H1 (cell line): ENCODE results near the gene MYH7. TPM values are rescaled to one million over a fixed set of nuclear protein-coding genes. Genes with fewer than 3 reads are reported as not detected.

Experiments used
- CTCF ChIA-PET: fragments of 300-600 bp; sonication (Branson Sonifier 250); formaldehyde crosslinking; loops from one replicate; lab custom pipeline; 2021; ENCODE audit not compliant: partially characterized antibody; lab: Charles Lee
- POLR2A ChIA-PET: fragments of 300-600 bp; sonication (Branson Sonifier 250); formaldehyde crosslinking; loops from one replicate; lab custom pipeline; 2021; ENCODE audit warnings: inconsistent platforms; ENCODE audit not compliant: partially characterized antibody; lab: Charles Lee
- DNase-seq, 2 experiments: peaks; one replicate each; pipeline versions ENCODE4 v3.0.0 to v3.0.0-alpha.2; 2010 to 2022; ENCODE audit warnings: low spot score in 2 of 2, low read depth in 1 of 2, mixed read lengths in 1 of 2
- FAIRE-seq: peaks from 2 replicates; lab custom pipeline; 2011; peaks lifted over from hg19 to GRCh38; lab: Jason Lieb, UNC
- H2AFZ ChIP-seq: 2 replicates; pipeline ENCODE4 v1.8.1; 2012; ENCODE audit warnings: low read length, inconsistent platforms
- H2AK5ac ChIP-seq: 2 replicates; pipeline ENCODE4 v1.6.1; 2013; ENCODE audit warnings: low read depth, low read length
- H2BK120ac ChIP-seq: replicated peaks from 2 replicates; pipeline ENCODE3; 2013; ENCODE audit warnings: low read depth, low read length, inconsistent platforms
- H2BK12ac ChIP-seq: 2 replicates; pipeline ENCODE4 v1.6.1; 2013; ENCODE audit warnings: low read depth, low read length
- H2BK15ac ChIP-seq: 2 replicates; pipeline ENCODE4 v1.6.1; 2013; ENCODE audit warnings: low read length
- H2BK20ac ChIP-seq: 2 replicates; pipeline ENCODE4 v1.6.1; 2013; ENCODE audit warnings: low read length
- H2BK5ac ChIP-seq: 2 replicates; pipeline ENCODE4 v1.6.1; 2013; ENCODE audit warnings: low read depth, low read length
- H3K14ac ChIP-seq: 2 replicates; pipeline ENCODE4 v1.6.1; 2013; ENCODE audit warnings: inconsistent platforms; ENCODE audit not compliant: insufficient read length
- H3K18ac ChIP-seq: 2 replicates; pipeline ENCODE4 v1.6.1; 2013; ENCODE audit warnings: low read length; ENCODE audit errors: extremely low read depth
- H3K23ac ChIP-seq: 2 replicates; pipeline ENCODE4 v1.6.1; 2013; ENCODE audit warnings: inconsistent platforms; ENCODE audit not compliant: insufficient read length
- H3K23me2 ChIP-seq: 2 replicates; pipeline ENCODE4 v1.6.1; 2013; ENCODE audit warnings: low read depth, low read length
- H3K27ac ChIP-seq: 2 replicates; pipeline ENCODE4 v1.6.1; 2011; ENCODE audit warnings: low read depth, low read length, inconsistent platforms
- H3K27me3 ChIP-seq, 4 experiments: replicated peaks in 1 of 4; 1 replicate in 1 of 4; 2 replicates in 3 of 4; pipeline versions ENCODE4 v1.6.1 to v1.8.1; 2011 to 2013; ENCODE audit warnings: low read length in 3 of 4, mild to moderate bottlenecking in 3 of 4, inconsistent platforms in 2 of 4, mixed read lengths in 2 of 4, moderate library complexity in 1 of 4; ENCODE audit not compliant: control insufficient read depth in 3 of 4, insufficient read depth in 3 of 4; ENCODE audit errors: extremely low read depth in 1 of 4
- H3K36me3 ChIP-seq, 4 experiments: 2 replicates each; pipeline versions ENCODE4 v1.6.1 to v1.8.1; 2011 to 2013; ENCODE audit warnings: mild to moderate bottlenecking in 4 of 4, low read length in 3 of 4, moderate library complexity in 2 of 4, control low read depth in 1 of 4, inconsistent platforms in 1 of 4; ENCODE audit not compliant: insufficient read depth in 4 of 4, control insufficient read depth in 2 of 4
- H3K4ac ChIP-seq: replicated peaks from 2 replicates; pipeline ENCODE3; 2013; ENCODE audit warnings: low read length, low read depth, mixed read lengths, inconsistent platforms; ENCODE audit not compliant: insufficient read length
- H3K4me1 ChIP-seq, 4 experiments: replicated peaks in 1 of 4; 1 replicate in 1 of 4; 2 replicates in 3 of 4; pipeline versions ENCODE4 v1.6.1 to v1.8.1; 2011 to 2013; ENCODE audit warnings: low read length in 3 of 4, inconsistent platforms in 2 of 4, mixed read lengths in 1 of 4; ENCODE audit not compliant: insufficient read depth in 4 of 4, control insufficient read depth in 3 of 4
- H3K4me2 ChIP-seq, 2 experiments: 2 replicates each; pipeline versions ENCODE4 v1.6.1 to v1.8.1; 2011 to 2013; ENCODE audit warnings: low read depth in 2 of 2, low read length in 2 of 2, control low read depth in 1 of 2, inconsistent platforms in 1 of 2, mild to moderate bottlenecking in 1 of 2; ENCODE audit not compliant: insufficient read depth in 1 of 2
- H3K4me3 ChIP-seq, 4 experiments: fragments of 200-600, 300-600 bp in 1 of 4; sonication (generic), shearing (Covaris generic), sonication (Bioruptor Twin) in 1 of 4; 2 replicates each; pipeline versions ENCODE4 v1.5.1 to v1.8.1; 2011 to 2016; ENCODE audit warnings: low read length in 4 of 4, low read depth in 3 of 4, control low read depth in 2 of 4, inconsistent platforms in 2 of 4, mild to moderate bottlenecking in 2 of 4, mixed read lengths in 1 of 4, moderate library complexity in 1 of 4; ENCODE audit not compliant: insufficient read depth in 2 of 4; ENCODE audit errors: extremely low read depth in 1 of 4
- H3K56ac ChIP-seq: replicated peaks from 2 replicates; pipeline ENCODE3; 2013; ENCODE audit warnings: low read depth, mild to moderate bottlenecking, mixed read lengths, low read length, inconsistent platforms; ENCODE audit not compliant: insufficient read length
- H3K79me1 ChIP-seq: 2 replicates; pipeline ENCODE4 v1.6.1; 2013; ENCODE audit warnings: low read depth, low read length, control low read depth
- H3K79me2 ChIP-seq, 2 experiments: 2 replicates each; pipeline versions ENCODE4 v1.6.1 to v1.8.1; 2012 to 2013; ENCODE audit warnings: low read length in 2 of 2, mild to moderate bottlenecking in 2 of 2, inconsistent platforms in 1 of 2; ENCODE audit not compliant: insufficient read depth in 2 of 2, control insufficient read depth in 1 of 2
- H3K9ac ChIP-seq, 4 experiments: replicated peaks in 1 of 4; 1 replicate in 1 of 4; 2 replicates in 3 of 4; pipeline versions ENCODE4 v1.6.1 to v1.8.1; 2011 to 2013; ENCODE audit warnings: low read depth in 3 of 4, low read length in 3 of 4, control low read depth in 2 of 4, mild to moderate bottlenecking in 2 of 4, moderate library complexity in 2 of 4, inconsistent platforms in 1 of 4; ENCODE audit errors: extremely low read depth in 1 of 4
- H3K9me3 ChIP-seq, 2 experiments: 2 replicates each; pipeline versions ENCODE4 v1.6.1 to v1.8.1; 2012 to 2013; ENCODE audit warnings: mild to moderate bottlenecking in 2 of 2, moderate library complexity in 2 of 2, control low read depth in 1 of 2, inconsistent platforms in 1 of 2, low read depth in 1 of 2, low read length in 1 of 2, mixed read lengths in 1 of 2; ENCODE audit not compliant: insufficient read depth in 2 of 2
- H4K20me1 ChIP-seq, 2 experiments: replicated peaks in 1 of 2; 2 replicates each; pipeline versions ENCODE3 to v1.8.1; 2011 to 2013; ENCODE audit warnings: inconsistent platforms in 2 of 2, low read length in 2 of 2, mild to moderate bottlenecking in 1 of 2; ENCODE audit not compliant: insufficient read depth in 2 of 2, control insufficient read depth in 1 of 2
- H4K5ac ChIP-seq: 2 replicates; pipeline ENCODE4 v1.6.1; 2013; ENCODE audit warnings: low read length, low read depth, mixed read lengths, inconsistent platforms; ENCODE audit not compliant: insufficient read length
- H4K8ac ChIP-seq: 2 replicates; pipeline ENCODE4 v1.8.0; 2013; ENCODE audit warnings: mild to moderate bottlenecking, moderate library complexity, low read length, inconsistent platforms; ENCODE audit not compliant: insufficient read depth; ENCODE audit errors: extremely low read depth
- H4K91ac ChIP-seq: replicated peaks from 2 replicates; pipeline ENCODE3; 2013; ENCODE audit warnings: low read length, mixed read lengths, inconsistent platforms; ENCODE audit not compliant: insufficient read length
- ASH2L ChIP-seq: fragments of 200-600, 300-600 bp; sonication (generic); IDR thresholded peaks from one replicate; pipeline ENCODE4 v1.7.1; 2017; ENCODE audit warnings: low read length
- BCL11A ChIP-seq, 2 experiments: IDR thresholded peaks; one replicate each; pipeline ENCODE4 v1.6.1; 2011; ENCODE audit warnings: low read depth in 2 of 2, low read length in 2 of 2, mild to moderate bottlenecking in 2 of 2
- CBX5 ChIP-seq: fragments of 300-800, 300-1000 bp; sonication (generic); IDR thresholded peaks from 2 replicates; pipeline ENCODE4 v1.7.1; 2016; ENCODE audit warnings: antibody characterized with exemption, low read length, low read depth
- CTBP2 ChIP-seq: IDR thresholded peaks from 2 replicates; pipeline ENCODE4 v1.7.0; 2011; ENCODE audit warnings: borderline replicate concordance, mild to moderate bottlenecking, moderate library complexity, mixed read lengths, low read length; ENCODE audit not compliant: insufficient read depth, insufficient read length
- HDAC2 ChIP-seq, 2 experiments: fragments of 300-600 bp in 1 of 2; sonication (generic) in 1 of 2; IDR thresholded peaks; 2 replicates each; pipeline ENCODE4 v1.6.1; 2011 to 2012; ENCODE audit warnings: low read depth in 2 of 2, low read length in 2 of 2, mild to moderate bottlenecking in 2 of 2, moderate library complexity in 2 of 2, borderline replicate concordance in 1 of 2, inconsistent platforms in 1 of 2
- JUN ChIP-seq: IDR thresholded peaks from 2 replicates; pipeline ENCODE4 v1.6.1; 2011; ENCODE audit warnings: low read depth, mild to moderate bottlenecking, improper control_type of control experiment, low read length
- MAFK ChIP-seq: IDR thresholded peaks from 2 replicates; pipeline ENCODE4 v1.6.1; 2012; ENCODE audit warnings: low read depth, mild to moderate bottlenecking, improper control_type of control experiment, low read length
- TAF1 ChIP-seq: IDR thresholded peaks from 2 replicates; pipeline ENCODE4 v1.6.1; 2011; ENCODE audit warnings: mild to moderate bottlenecking, low read depth, low read length
- YY1 ChIP-seq: IDR thresholded peaks from 2 replicates; pipeline ENCODE4 v1.6.1; 2011; ENCODE audit warnings: low read depth, mild to moderate bottlenecking, low read length
- WGBS, 2 experiments: shearing (Covaris generic) in 1 of 2; methylation state at CpG; one replicate each; pipeline versions ENCODE4 v1.1.6 to v1.1.7; 2013 to 2015; ENCODE audit warnings: low lambda C conversion rate in 2 of 2, mixed read lengths in 2 of 2, inconsistent platforms in 1 of 2, low coverage in 1 of 2, missing lambda C conversion rate in 1 of 2; ENCODE audit not compliant: insufficient replicate concordance in 2 of 2, insufficient coverage in 1 of 2, insufficient read length in 1 of 2; ENCODE audit errors: extremely low coverage in 1 of 2, missing lambda C conversion rate in 1 of 2; 5-methylcytosine and 5-hydroxymethylcytosine counted together
- polyA plus RNA-seq, 7 experiments: library from polyadenylated mRNA; depleted of rRNA in 3 of 7; stranded (reverse) in 5 of 7; unstranded in 2 of 7; fragments of >200 nt in 5 of 7; fragments of 200-250 nt in 2 of 7; gene quantifications; 1 replicate in 5 of 7; 2 replicates in 1 of 7; 4 replicates in 1 of 7; pipeline versions ENCODE4 v1.2.1 to v1.2.3, GENCODE V29; 2011 to 2013; ENCODE audit warnings: missing spikeins in 2 of 7, mixed read lengths in 2 of 7
- total RNA-seq: library from RNA; stranded (reverse); fragmentation: NEBNext Ultra II Directional; extraction: Animal tissue kit (Norgen Biotek cat#: 25700); gene quantifications from 2 replicates; pipeline ENCODE4 v1.2.1, GENCODE V29; 2021
- TF ChIP-seq, protein P1 (sequence below): IDR thresholded peaks from 2 replicates; pipeline ENCODE4 v1.6.1; 2011; ENCODE audit warnings: low read length, improper control_type of control experiment

The MYH7 gene
- total and polyA plus RNA-seq, 2 of the 8 experiments (the other 6 are each of a cell fraction or from before 2014, with no cell fraction given), result not detected

GRCh38 chr14:23366426-23366921, 69.0 kb downstream of the MYH7 start:
- Histone ChIP-seq H3K14ac (no peak overlapping the region), H3K79me1 (no peaks in the 10 kb centered on the region), H3K23me2 (peaks cover 21% of the 10 kb centered on the region; the same call in 1 of the 2 replicates), H2AFZ (0 out of 2 replicates have a peak overlapping the region, but pooled peaks have one; percentile 71), H3K27me3 (peaks cover 0 to 12% (median 10%) of the 10 kb centered on the region in 4 experiments; a peak in 5 of 7 replicates), H3K9ac (peak overlapping the region in 1 of 4 experiments; percentile 17; a peak in 2 of 7 replicates), H3K79me2 (no peaks in the 10 kb centered on the region), H2BK15ac (peak overlapping the region; percentile 88; the same call in 1 of the 2 replicates), H3K9me3 (no peaks in the 10 kb centered on the region), H3K27ac (peak overlapping the region; percentile 65; the same call in 1 of the 2 replicates), H3K4me1 (peaks cover 2 to 22% (median 14%) of the 10 kb centered on the region in 4 experiments; a peak in 6 of 7 replicates), H3K4ac (peak overlapping the region; percentile 16), H3K4me3 (peak overlapping the region; percentile 47 to 79 (median 77)), H4K91ac (peak overlapping the region; percentile 63), H4K8ac (no peak overlapping the region), H3K56ac (no peak overlapping the region), H4K5ac (peak overlapping the region; percentile 3), H2BK20ac (peak overlapping the region; percentile 72; the same call in 1 of the 2 replicates), H2BK5ac (peak overlapping the region; percentile 88; the same call in 1 of the 2 replicates), H3K18ac (peak overlapping the region; percentile 81), H4K20me1 (peaks cover 3 to 9% of the 10 kb centered on the region in 2 experiments), H2AK5ac (no peak overlapping the region), H2BK120ac (no peak overlapping the region), H2BK12ac (peak overlapping the region; percentile 90; the same call in 1 of the 2 replicates), H3K4me2 (peak overlapping the region; percentile 85 to 86), H3K23ac (no peak overlapping the region), H3K36me3 (peaks cover 0 to 3% (median 0%) of the 10 kb centered on the region in 4 experiments; a peak in 2 of 8 replicates)
- FAIRE-seq, result no peak
- 14% methylated on average over 7 of the region's 34 CpGs; no CpG with 5 or more reads in 1 of the 2 experiments for WGBS, 2 experiments
- peak in 1 of 2 experiments; percentile 92 for DNase-seq
- POLR2A ChIA-PET, result interaction anchor here (0.8 to 7.1 kb wide), 18 partner anchors 8 to 266 kb away, joined by 3 to 73 read pairs (median 3); partner anchors contain the start of genes BCL2L2, CMTM5, MYH7 and PABPN1
- CTCF ChIA-PET, result interaction anchor here (0.9 to 20.9 kb wide), 8 partner anchors 12 to 193 kb away, joined by 3 to 333 read pairs (median 3); partner anchors contain the start of genes CMTM5, IL25 and PABPN1
- TF ChIP-seq HDAC2 (IDR thresholded peaks at IDR 0.05; ENCODE audit: borderline replicate concordance in 1 of 2, low read depth in 2 of 2, low read length in 2 of 2) (no peak), TAF1 (no peak), BCL11A (IDR thresholded peaks at IDR 0.05; ENCODE audit: low read depth in 2 of 2, low read length in 2 of 2) (no peak), MAFK (no peak), CBX5 (no peak), YY1 (0 out of 2 replicates have a peak, but pooled peaks have one; percentile 6), ASH2L (no peak), JUN (no peak), CTBP2 (no peak)
- TF ChIP-seq, protein P1, sequence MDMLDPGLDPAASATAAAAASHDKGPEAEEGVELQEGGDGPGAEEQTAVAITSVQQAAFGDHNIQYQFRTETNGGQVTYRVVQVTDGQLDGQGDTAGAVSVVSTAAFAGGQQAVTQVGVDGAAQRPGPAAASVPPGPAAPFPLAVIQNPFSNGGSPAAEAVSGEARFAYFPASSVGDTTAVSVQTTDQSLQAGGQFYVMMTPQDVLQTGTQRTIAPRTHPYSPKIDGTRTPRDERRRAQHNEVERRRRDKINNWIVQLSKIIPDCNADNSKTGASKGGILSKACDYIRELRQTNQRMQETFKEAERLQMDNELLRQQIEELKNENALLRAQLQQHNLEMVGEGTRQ, result no peak
